ENCODE results near the gene LRRC23. TPM values are rescaled to one million over a fixed set of nuclear protein-coding genes. Genes with fewer than 3 reads are reported as not detected.
"Not testable (repeated sequence)": the region's sequence is repeated elsewhere in the genome, so short reads cannot be mapped to it uniquely, and the experiment has no call there.

Gene LRRC23
- total and polyA plus RNA-seq, 2 of the 13 experiments (the other 11 are each of a cell fraction or from before 2014, with no cell fraction given), result 6.0 to 7.8 TPM

DNA sequence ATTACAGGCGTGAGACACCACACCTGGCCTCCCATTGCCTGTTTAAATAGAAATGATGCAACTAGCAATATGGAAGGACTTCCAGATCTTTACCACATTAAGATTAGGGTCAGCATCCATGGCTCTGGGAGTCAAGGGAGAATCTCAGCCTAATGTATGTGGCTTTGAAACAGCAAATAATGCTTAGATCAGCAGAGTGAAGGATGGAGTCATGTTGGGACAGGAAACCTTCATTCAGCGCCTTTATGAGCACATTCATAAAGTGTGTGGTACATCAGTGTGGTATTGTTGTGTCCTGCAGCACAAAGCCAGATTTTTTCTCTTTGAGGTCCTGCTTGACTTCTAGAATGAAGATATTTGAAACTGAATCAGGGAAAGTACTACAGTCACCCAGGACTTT lies 16.3 kb upstream of the LRRC23 start:
- Histone ChIP-seq H2AFZ (ENCODE audit: low read length) (no peak overlapping the region), H3K27ac (ENCODE audit: extremely low read length, insufficient read depth, low read length) (peak overlapping the region; percentile 19), H4K20me1 (ENCODE audit: insufficient read depth, low read length) (no peaks in the 10 kb centered on the region), H3K4me2 (ENCODE audit: low read depth, low read length) (no peak overlapping the region), H3K4me1 (ENCODE audit: insufficient read depth, low read length) (peaks cover 54% of the 10 kb centered on the region), H3K4me3 (replicated peaks in 1 of 3; ENCODE audit: insufficient read depth in 1 of 3, low read depth in 2 of 3, low read length in 3 of 3) (no peak overlapping the region), H3K27me3 (ENCODE audit: control insufficient read depth in 1 of 2, insufficient read depth in 2 of 2, low read length in 2 of 2) (no peaks in the 10 kb centered on the region; a peak in 1 of 5 replicates), H3K9ac (ENCODE audit: insufficient read depth, low read depth, low read length) (no peak overlapping the region), H3K9me3 (ENCODE audit: low read length) (no peaks in the 10 kb centered on the region), H3K36me3 (replicated peaks in 1 of 2; ENCODE audit: control insufficient read depth in 1 of 2, insufficient read depth in 2 of 2, low read length in 2 of 2) (peaks cover 0 to 1% of the 10 kb centered on the region in 2 experiments; a peak in 2 of 5 replicates), H3K79me2 (ENCODE audit: insufficient read depth, low read length) (no peaks in the 10 kb centered on the region)
- CTCF ChIA-PET (ENCODE audit: low intra/inter-chr PET ratio, low total read pairs), result no interaction called here
- WGBS (ENCODE audit: low lambda C conversion rate), result 90% methylated on average over 2 of the region's 2 CpGs
- no TSS peak for BruUV-seq (replicated peaks)
- TF ChIP-seq MAFK (conservative IDR thresholded peaks at IDR 0.05 in 1 of 2, IDR thresholded peaks at IDR 0.05 in 1 of 2; ENCODE audit: low read length in 2 of 2), result peak; percentile 95 to 96
- TF ChIP-seq CBFB (CRISPR knock-in tag; IDR thresholded peaks at IDR 0.05), result no peak
- no peak for TF ChIP-seq CHCHD3 (CRISPR knock-in tag; IDR thresholded peaks at IDR 0.05)
- no peak for TF ChIP-seq MAZ (IDR thresholded peaks at IDR 0.05; ENCODE audit: borderline replicate concordance, low read depth, low read length)
- no peak for TF ChIP-seq MAZ (CRISPR knock-in tag; IDR thresholded peaks at IDR 0.05; ENCODE audit: low read depth)
- peak; percentile 92 for TF ChIP-seq MAFF (IDR thresholded peaks at IDR 0.05; ENCODE audit: low read depth, low read length)
- DNase-seq (ENCODE audit: low spot score) (no peak), FAIRE-seq (no peak), ATAC-seq (no peak)
- in situ Hi-C loops (cut with HindIII; ENCODE audit: extremely low pct_ligation_motif_present, low pct_unique_long_range_greater_than_20kb) (no loop called here), intact Hi-C loops (cut with micrococcal nuclease; ENCODE audit: unreplicated experiment) (no loop called here)
- POLR2A ChIA-PET, result interaction anchor here (1.8 to 3.0 kb wide), 2 partner anchors 16 to 55 kb away, joined by 4 to 25 read pairs; partner anchors contain the start of genes C12orf57, RNU7-1 and SPSB2

DNA sequence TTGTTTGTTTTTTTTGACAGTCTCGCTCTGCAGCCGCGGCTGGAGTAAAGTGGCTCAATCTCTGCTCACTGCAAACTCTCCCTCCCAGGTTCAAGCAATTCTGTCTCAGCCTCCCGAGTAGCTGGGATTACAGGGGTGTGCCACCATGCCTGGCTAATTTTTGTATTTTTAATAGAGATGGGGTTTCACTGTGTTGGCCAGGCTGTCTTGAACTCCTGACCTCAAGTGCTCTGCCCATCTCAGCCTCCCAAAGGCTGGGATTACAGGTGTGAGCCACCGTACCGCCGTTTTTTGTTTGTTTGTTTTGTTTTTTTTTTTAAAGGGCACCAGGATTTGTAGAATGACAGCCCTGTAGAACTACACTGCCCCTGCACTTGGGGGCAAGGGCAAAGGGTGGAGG lies 15.8 kb upstream of the LRRC23 start:
- FAIRE-seq; intact Hi-C loops (cut with micrococcal nuclease; ENCODE audit: unreplicated experiment); H3K4me3 ChIP-seq (replicated peaks in 1 of 3; ENCODE audit: insufficient read depth in 1 of 3, low read depth in 2 of 3, low read length in 3 of 3); H3K36me3 ChIP-seq (replicated peaks in 1 of 2; ENCODE audit: control insufficient read depth in 1 of 2, insufficient read depth in 2 of 2, low read length in 2 of 2); H2AFZ ChIP-seq (ENCODE audit: low read length); DNase-seq (ENCODE audit: low spot score); H3K4me2 ChIP-seq (ENCODE audit: low read depth, low read length); H3K27me3 ChIP-seq (ENCODE audit: control insufficient read depth in 1 of 2, insufficient read depth in 2 of 2, low read length in 2 of 2); BruUV-seq (replicated peaks); H4K20me1 ChIP-seq (ENCODE audit: insufficient read depth, low read length); H3K9ac ChIP-seq (ENCODE audit: insufficient read depth, low read depth, low read length); ATAC-seq; in situ Hi-C loops (cut with HindIII; ENCODE audit: extremely low pct_ligation_motif_present, low pct_unique_long_range_greater_than_20kb); H3K79me2 ChIP-seq (ENCODE audit: insufficient read depth, low read length); H3K9me3 ChIP-seq (ENCODE audit: low read length); CTCF ChIA-PET (ENCODE audit: low intra/inter-chr PET ratio, low total read pairs): not testable (repeated sequence)
- Histone ChIP-seq H3K4me1 (ENCODE audit: insufficient read depth, low read length) (peaks cover 52% of the 10 kb centered on the region), H3K27ac (ENCODE audit: extremely low read length, insufficient read depth, low read length) (peak overlapping the region; percentile 19)
- POLR2A ChIA-PET, result interaction anchor here (1.4 to 3.0 kb wide), 2 partner anchors 17 to 56 kb away, joined by 3 to 25 read pairs; partner anchors contain the start of genes C12orf57 and SPSB2
- TF ChIP-seq ZNF460 (CRISPR knock-in tag; IDR thresholded peaks at IDR 0.05; ENCODE audit: borderline replicate concordance) (peak; percentile 61; the same call in 1 of the 2 replicates), ZNF121 (CRISPR knock-in tag; IDR thresholded peaks at IDR 0.05) (peak; percentile 66)
- TF ChIP-seq, protein P1, sequence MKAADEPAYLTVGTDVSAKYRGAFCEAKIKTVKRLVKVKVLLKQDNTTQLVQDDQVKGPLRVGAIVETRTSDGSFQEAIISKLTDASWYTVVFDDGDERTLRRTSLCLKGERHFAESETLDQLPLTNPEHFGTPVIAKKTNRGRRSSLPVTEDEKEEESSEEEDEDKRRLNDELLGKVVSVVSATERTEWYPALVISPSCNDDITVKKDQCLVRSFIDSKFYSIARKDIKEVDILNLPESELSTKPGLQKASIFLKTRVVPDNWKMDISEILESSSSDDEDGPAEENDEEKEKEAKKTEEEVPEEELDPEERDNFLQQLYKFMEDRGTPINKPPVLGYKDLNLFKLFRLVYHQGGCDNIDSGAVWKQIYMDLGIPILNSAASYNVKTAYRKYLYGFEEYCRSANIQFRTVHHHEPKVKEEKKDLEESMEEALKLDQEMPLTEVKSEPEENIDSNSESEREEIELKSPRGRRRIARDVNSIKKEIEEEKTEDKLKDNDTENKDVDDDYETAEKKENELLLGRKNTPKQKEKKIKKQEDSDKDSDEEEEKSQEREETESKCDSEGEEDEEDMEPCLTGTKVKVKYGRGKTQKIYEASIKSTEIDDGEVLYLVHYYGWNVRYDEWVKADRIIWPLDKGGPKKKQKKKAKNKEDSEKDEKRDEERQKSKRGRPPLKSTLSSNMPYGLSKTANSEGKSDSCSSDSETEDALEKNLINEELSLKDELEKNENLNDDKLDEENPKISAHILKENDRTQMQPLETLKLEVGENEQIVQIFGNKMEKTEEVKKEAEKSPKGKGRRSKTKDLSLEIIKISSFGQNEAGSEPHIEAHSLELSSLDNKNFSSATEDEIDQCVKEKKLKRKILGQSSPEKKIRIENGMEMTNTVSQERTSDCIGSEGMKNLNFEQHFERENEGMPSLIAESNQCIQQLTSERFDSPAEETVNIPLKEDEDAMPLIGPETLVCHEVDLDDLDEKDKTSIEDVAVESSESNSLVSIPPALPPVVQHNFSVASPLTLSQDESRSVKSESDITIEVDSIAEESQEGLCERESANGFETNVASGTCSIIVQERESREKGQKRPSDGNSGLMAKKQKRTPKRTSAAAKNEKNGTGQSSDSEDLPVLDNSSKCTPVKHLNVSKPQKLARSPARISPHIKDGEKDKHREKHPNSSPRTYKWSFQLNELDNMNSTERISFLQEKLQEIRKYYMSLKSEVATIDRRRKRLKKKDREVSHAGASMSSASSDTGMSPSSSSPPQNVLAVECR (CRISPR knock-in tag; IDR thresholded peaks at IDR 0.05; ENCODE audit: borderline replicate concordance), result peak; percentile 28; the same call in 1 of the 2 replicates
- 51% methylated on average over 7 of the region's 7 CpGs for WGBS (ENCODE audit: low lambda C conversion rate)
